ENCODE measurements around the gene MCCD1.

DNA sequence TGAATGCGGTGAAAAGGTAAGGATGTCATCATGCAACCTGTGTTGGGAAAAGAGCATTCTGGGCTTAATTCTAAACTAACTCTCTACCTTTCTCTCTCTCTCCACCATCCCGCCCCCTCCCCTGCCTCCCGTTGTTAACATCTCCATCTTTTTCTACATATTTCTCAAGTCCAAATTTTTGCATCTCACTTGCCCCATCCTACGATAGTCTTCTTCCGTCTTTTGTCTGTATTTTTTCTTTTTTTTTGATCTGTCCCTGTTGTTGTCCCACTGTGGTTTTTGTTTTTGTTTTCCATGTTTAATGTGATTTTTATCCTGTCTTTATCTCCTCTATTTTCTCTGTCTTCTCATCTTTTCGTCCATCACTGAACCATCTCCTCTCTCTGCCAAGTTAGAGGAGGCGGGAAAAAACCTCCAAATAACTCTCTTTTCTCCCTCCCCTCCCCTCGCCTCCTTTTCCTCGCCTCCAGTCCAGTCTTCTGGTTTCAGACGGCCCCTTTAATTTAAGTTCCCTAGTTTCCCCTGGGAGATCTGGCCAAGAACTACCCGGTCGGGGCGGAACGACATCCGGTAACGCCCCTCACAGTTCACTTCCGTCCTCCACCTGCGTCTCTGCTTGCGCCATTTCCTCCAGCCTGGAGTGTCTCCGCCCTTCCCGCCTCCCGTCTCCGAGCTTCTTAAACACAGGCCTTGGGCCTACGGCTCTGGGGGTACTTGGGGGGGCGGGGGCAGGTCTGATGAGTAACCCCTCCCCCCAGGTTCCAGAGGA is 18.4 kb downstream of the MCCD1 start, which contains the start of gene NFKBIL1:
- TF ChIP-seq, protein P1, sequence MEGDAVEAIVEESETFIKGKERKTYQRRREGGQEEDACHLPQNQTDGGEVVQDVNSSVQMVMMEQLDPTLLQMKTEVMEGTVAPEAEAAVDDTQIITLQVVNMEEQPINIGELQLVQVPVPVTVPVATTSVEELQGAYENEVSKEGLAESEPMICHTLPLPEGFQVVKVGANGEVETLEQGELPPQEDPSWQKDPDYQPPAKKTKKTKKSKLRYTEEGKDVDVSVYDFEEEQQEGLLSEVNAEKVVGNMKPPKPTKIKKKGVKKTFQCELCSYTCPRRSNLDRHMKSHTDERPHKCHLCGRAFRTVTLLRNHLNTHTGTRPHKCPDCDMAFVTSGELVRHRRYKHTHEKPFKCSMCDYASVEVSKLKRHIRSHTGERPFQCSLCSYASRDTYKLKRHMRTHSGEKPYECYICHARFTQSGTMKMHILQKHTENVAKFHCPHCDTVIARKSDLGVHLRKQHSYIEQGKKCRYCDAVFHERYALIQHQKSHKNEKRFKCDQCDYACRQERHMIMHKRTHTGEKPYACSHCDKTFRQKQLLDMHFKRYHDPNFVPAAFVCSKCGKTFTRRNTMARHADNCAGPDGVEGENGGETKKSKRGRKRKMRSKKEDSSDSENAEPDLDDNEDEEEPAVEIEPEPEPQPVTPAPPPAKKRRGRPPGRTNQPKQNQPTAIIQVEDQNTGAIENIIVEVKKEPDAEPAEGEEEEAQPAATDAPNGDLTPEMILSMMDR (conservative IDR thresholded peaks at IDR 0.05 in 1 of 2, IDR thresholded peaks at IDR 0.05 in 1 of 2; ENCODE audit: extremely low read depth in 1 of 2, insufficient read depth in 1 of 2, low read depth in 1 of 2, low read length in 2 of 2), result no peak
- no peak for TF ChIP-seq EZH2 (IDR thresholded peaks at IDR 0.05; ENCODE audit: borderline replicate concordance, low read length)
